Right lobe of liver (tissue), 6 donors: Measurements from ENCODE around the gene HMGN4. TPM values are rescaled to one million over a fixed set of nuclear protein-coding genes. Genes with fewer than 3 reads are reported as not detected.

Experiments
- ATAC-seq, 4 donors: fragments of 200-7000 bp; cut with Tn5 transposase; one replicate each; pipeline ENCODE4 v1.9.1; 2020; ENCODE audit warnings: mild to moderate bottlenecking in 4 of 4, moderate library complexity in 4 of 4
- DNase-seq, 3 donors: peaks; one replicate each; pipeline ENCODE4 v3.0.0-alpha.2; 2020
- H3K27ac ChIP-seq, 3 donors: fragments of 200-600 bp; one replicate each; pipeline ENCODE4 v1.8.0; 2022
- H3K27me3 ChIP-seq, 2 donors: fragments of 200-600 bp; one replicate each; pipeline ENCODE4 v1.8.0; 2022
- H3K36me3 ChIP-seq, 4 donors: fragments of 200-600 bp; sonication (generic) in 1 of 4; one replicate each; pipeline versions ENCODE4 v1.5.1 to v1.8.0; 2017 to 2022; ENCODE audit warnings: control low read depth in 1 of 4
- H3K4me1 ChIP-seq, 4 donors: fragments of 200-600 bp; sonication (generic) in 1 of 4; one replicate each; pipeline versions ENCODE4 v1.5.1 to v1.8.0; 2017 to 2022; ENCODE audit warnings: control low read depth in 1 of 4
- H3K4me3 ChIP-seq, 3 donors: fragments of 200-600 bp; one replicate each; pipeline ENCODE4 v1.8.0; 2022
- H3K9me3 ChIP-seq, 4 donors: fragments of 200-600 bp; sonication (generic) in 1 of 4; one replicate each; pipeline versions ENCODE4 v1.5.1 to v1.8.0; 2017 to 2022; ENCODE audit warnings: control low read depth in 1 of 4
- POLR2A ChIP-seq: fragments of 450-650 bp; IDR thresholded peaks from one replicate; pipeline ENCODE4 v1.6.1; 2017; ENCODE audit warnings: antibody characterized with exemption, mild to moderate bottlenecking
- WGBS: methylation state at CpG from one replicate; pipeline ENCODE4 v1.1.6; 2018; ENCODE audit warnings: low coverage, low lambda C conversion rate; ENCODE audit not compliant: insufficient coverage; ENCODE audit errors: missing lambda C conversion rate; 5-methylcytosine and 5-hydroxymethylcytosine counted together
- intact Hi-C, 2 donors: fragments of 100-400 bp; cut with DNase I; formaldehyde crosslinking; loops; one replicate each; pipeline versions ENCODE4 v1.11.2 to v1.14.1; 2022
- total RNA-seq, 6 experiments: library from RNA; depleted of rRNA in 2 of 6; stranded (reverse); fragments of >200 nt in 2 of 6; fragmentation: NEBNext Ultra II Directional in 3 of 6; extraction: Animal tissue kit (Norgen Biotek cat#: 25700) in 3 of 6; gene quantifications; one replicate each; pipeline versions ENCODE4 v1.1.0 to v1.2.4, GENCODE V29; 2016 to 2023
- TF ChIP-seq, protein P1 (sequence below), 4 donors: fragments of 200-600 bp in 3 of 4; fragments of 450-650 bp in 1 of 4; IDR thresholded peaks; one replicate each; pipeline versions ENCODE4 v1.5.1 to v1.8.0; 2016 to 2022; ENCODE audit warnings: antibody characterized with exemption in 4 of 4, mild to moderate bottlenecking in 2 of 4
- donor health status: DM: no; HTN: yes; CAD: no.
- donor health status: DM: no; HTN: no; CAD: no.
- donor health status: DM: no; HTN: no; CAD: no.
- donor health status: DM: no; HTN: yes; CAD: no.
- donor health status: DM: no; HTN: yes; CAD: no.

HMGN4 gene
- total RNA-seq, 6 experiments from 2014 or later = 5.8 to 13.2 (median 9.1) TPM

DNA sequence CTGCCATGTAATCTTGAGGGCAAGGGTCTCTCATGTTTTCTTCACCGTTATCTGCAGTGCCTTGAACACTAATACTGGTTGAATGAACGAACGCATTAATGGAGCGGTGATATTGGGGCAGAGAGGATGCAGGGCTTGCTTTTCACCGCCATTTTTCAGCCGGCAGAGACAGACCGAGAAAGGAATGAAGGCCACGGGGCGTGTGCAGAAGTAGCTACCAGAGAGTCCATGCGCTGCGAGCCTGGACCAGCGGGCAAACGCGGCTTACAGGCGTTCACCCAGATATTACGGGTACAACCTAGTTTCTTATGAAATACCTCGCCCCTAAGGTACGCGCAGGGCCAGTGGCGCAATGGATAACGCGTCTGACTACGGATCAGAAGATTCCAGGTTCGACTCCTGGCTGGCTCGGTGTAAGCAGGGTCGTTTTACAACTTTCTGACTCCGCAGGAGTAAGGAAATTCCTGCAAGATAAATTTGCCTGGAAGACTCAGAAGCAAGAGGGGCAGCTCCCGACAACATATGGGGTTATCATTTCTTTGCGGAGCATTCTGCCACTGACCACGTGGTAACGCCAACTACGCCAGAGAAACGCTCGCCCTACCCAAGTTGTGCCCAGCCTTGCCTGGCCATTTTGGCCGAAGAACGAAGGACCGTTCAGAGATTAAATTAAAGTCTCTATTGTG, 863 bp upstream of the HMGN4 start:
- peaks cover 0 to 11% (median 2%) of the 10 kb centered on the region in 4 donors for H3K4me1 ChIP-seq
- peak overlapping the region; percentile 71 to 81 (median 75) for H3K4me3 ChIP-seq
- intact Hi-C loops = no loop called here
- TF ChIP-seq, protein P1, sequence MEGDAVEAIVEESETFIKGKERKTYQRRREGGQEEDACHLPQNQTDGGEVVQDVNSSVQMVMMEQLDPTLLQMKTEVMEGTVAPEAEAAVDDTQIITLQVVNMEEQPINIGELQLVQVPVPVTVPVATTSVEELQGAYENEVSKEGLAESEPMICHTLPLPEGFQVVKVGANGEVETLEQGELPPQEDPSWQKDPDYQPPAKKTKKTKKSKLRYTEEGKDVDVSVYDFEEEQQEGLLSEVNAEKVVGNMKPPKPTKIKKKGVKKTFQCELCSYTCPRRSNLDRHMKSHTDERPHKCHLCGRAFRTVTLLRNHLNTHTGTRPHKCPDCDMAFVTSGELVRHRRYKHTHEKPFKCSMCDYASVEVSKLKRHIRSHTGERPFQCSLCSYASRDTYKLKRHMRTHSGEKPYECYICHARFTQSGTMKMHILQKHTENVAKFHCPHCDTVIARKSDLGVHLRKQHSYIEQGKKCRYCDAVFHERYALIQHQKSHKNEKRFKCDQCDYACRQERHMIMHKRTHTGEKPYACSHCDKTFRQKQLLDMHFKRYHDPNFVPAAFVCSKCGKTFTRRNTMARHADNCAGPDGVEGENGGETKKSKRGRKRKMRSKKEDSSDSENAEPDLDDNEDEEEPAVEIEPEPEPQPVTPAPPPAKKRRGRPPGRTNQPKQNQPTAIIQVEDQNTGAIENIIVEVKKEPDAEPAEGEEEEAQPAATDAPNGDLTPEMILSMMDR (IDR thresholded peaks at IDR 0.05) = peak in 1 of 4 donors; percentile 11
- TF ChIP-seq POLR2A = no peak
- H3K27ac ChIP-seq = peak overlapping the region; percentile 65 to 82 (median 81)
- no peaks in the 10 kb centered on the region for H3K27me3 ChIP-seq
- under 1% methylated on average over 18 of the region's 37 CpGs for WGBS
- DNase-seq = peak; percentile 87 to 91 (median 89)
- ATAC-seq = peak; percentile 73 to 84 (median 80)
- H3K9me3 ChIP-seq = no peaks in the 10 kb centered on the region
- H3K36me3 ChIP-seq = no peaks in the 10 kb centered on the region

DNA sequence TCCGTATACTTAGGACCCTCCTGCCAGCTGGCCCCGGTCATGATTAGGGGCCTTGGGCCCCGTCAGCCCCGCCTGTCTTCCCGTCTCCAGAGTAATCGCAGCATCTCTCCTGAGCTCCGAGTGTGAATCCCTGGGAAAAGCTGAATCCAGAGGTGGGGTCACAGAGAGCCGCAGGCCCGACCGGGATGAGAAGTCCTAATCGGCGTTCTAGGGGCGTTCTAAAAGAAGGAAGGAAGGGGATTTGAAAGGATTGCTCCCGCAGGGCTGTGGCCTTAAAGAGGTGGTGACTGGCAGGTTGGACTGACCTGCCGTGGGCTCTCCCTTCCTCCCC, 371 bp downstream of the HMGN4 start:
- DNase-seq = no peak
- H3K36me3 ChIP-seq = no peaks in the 10 kb centered on the region
- H3K27me3 ChIP-seq = no peaks in the 10 kb centered on the region
- TF ChIP-seq, protein P1 (IDR thresholded peaks at IDR 0.05) = no peak
- no peak for TF ChIP-seq POLR2A
- H3K4me3 ChIP-seq = peak overlapping the region; percentile 71 to 81 (median 75)
- intact Hi-C loops = no loop called here
- under 1% methylated on average over 11 of the region's 15 CpGs for WGBS
- H3K4me1 ChIP-seq = peaks cover 0 to 11% (median 2%) of the 10 kb centered on the region in 4 donors
- peak overlapping the region; percentile 65 to 82 (median 81) for H3K27ac ChIP-seq
- peak in 3 of 4 donors; percentile 2 to 5 (median 3) for ATAC-seq
- H3K9me3 ChIP-seq = no peaks in the 10 kb centered on the region

DNA sequence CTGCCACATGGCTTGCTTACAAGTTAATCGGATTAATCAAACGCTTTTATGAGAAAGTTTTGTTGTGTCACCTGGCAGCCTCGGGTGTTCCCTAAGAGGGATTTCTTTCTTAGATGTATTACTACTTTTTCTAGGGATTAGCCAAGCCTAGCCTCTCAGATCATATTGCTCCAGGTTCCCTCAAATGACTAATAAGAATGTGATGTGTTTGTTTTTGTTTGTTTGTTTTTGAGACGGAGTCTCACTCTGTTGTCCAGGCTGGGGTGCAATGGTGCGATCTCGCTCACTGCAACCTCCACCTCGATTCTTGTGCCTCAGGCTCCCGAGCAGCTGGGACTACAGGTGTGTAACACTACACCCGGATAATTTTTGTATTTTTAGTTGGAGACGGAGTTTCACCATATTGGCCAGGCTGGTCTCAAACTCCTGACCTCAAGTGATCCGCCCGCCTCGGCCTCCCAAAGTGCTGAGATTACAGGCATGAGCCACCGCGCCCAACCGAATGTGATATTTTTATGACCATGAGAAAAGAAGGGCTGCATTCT, 977 bp downstream of the HMGN4 start:
- Histone ChIP-seq H3K4me1 (peaks cover 0 to 11% (median 4%) of the 10 kb centered on the region in 4 donors), H3K27ac (no peak overlapping the region), H3K27me3 (no peaks in the 10 kb centered on the region), H3K36me3 (no peaks in the 10 kb centered on the region), H3K4me3 (peak overlapping the region; percentile 71 to 81 (median 75)), H3K9me3 (no peaks in the 10 kb centered on the region)
- 62% methylated on average over 9 of the region's 16 CpGs for WGBS
- ATAC-seq = no peak
- no peak for DNase-seq
- no peak for TF ChIP-seq POLR2A
- TF ChIP-seq, protein P1 (IDR thresholded peaks at IDR 0.05) = no peak
- intact Hi-C loops = no loop called here

DNA sequence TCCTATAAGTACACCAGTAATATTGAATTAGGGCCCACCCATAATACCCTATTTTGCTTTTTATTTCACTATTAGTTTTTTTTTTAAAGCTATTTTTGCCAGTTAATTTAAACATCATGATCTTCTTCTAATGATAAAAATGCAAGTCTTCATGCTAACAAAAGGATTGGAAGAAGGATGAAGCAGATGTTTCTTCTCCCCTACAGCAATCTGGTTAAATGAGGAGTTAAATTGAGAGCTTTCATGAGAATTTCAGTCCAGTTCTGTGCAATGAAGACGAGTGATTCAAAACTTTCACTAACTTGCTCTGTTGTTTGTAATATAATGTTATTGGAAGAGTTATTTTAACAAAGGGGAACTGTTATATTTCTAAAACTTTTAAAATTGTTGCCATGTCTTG, 3.4 kb downstream of the HMGN4 start:
- H3K4me3 ChIP-seq = no peak overlapping the region
- H3K36me3 ChIP-seq = peaks cover 0 to 3% (median 0%) of the 10 kb centered on the region in 4 donors
- no peaks in the 10 kb centered on the region for H3K9me3 ChIP-seq
- 56% methylated on average over 1 of the region's 1 CpG for WGBS
- no peaks in the 10 kb centered on the region for H3K27me3 ChIP-seq
- no peak for DNase-seq
- H3K4me1 ChIP-seq = peaks cover 0 to 17% (median 3%) of the 10 kb centered on the region in 4 donors
- ATAC-seq = no peak
- TF ChIP-seq POLR2A = no peak
- TF ChIP-seq, protein P1 (IDR thresholded peaks at IDR 0.05) = no peak
- intact Hi-C loops = no loop called here
- H3K27ac ChIP-seq = no peak overlapping the region
